ENCODE data around the gene DPM1. TPM values are rescaled to one million over a fixed set of nuclear protein-coding genes. Genes with fewer than 3 reads are reported as not detected.
A peak's percentile ranks its signal among the peaks of the same experiment; 100 is the strongest.

DPM1 gene
- total and polyA plus RNA-seq, 2 of the 8 experiments (the other 6 are each of a cell fraction or from before 2014, with no cell fraction given), result 42.3 to 57.0 TPM

- TF ChIP-seq CTBP2 (IDR thresholded peaks at IDR 0.05; ENCODE audit: borderline replicate concordance, insufficient read depth, insufficient read length, low read length), result no peak
- TF ChIP-seq RAD21 (IDR thresholded peaks at IDR 0.05 in 1 of 2, conservative IDR thresholded peaks at IDR 0.05 in 1 of 2; ENCODE audit: low read depth in 2 of 2, low read length in 2 of 2), result peak; percentile 89
- TF ChIP-seq GTF2F1 (IDR thresholded peaks at IDR 0.05; ENCODE audit: borderline replicate concordance, low read depth, low read length), result no peak
- no peak for TF ChIP-seq TAF7 (optimal IDR thresholded peaks at IDR 0.05; ENCODE audit: borderline replicate concordance, low read depth, low read length)
- TF ChIP-seq RBBP5 (IDR thresholded peaks at IDR 0.05; ENCODE audit: borderline replicate concordance, low read depth, low read length), result no peak; the same call in 1 of the 2 replicates
- peak; percentile 53 for TF ChIP-seq ASH2L (IDR thresholded peaks at IDR 0.05; ENCODE audit: low read length)
- TF ChIP-seq CBX8 (IDR thresholded peaks at IDR 0.05; ENCODE audit: borderline replicate concordance, low read depth, low read length), result no peak
- TF ChIP-seq YY1 (IDR thresholded peaks at IDR 0.05; ENCODE audit: low read depth, low read length), result no peak; the same call in 1 of the 2 replicates
- TF ChIP-seq CREB1 (IDR thresholded peaks at IDR 0.05), result peak; percentile 61; the same call in 1 of the 2 replicates
- no peak for TF ChIP-seq CHD7 (IDR thresholded peaks at IDR 0.05; ENCODE audit: insufficient replicate concordance, low read length)
These were observed 34.6 kb upstream of the DPM1 start (continued) for GRCh38 chr20:50992733-50993457.
